B cell (primary cell): Measurements from ENCODE around the gene C9orf43. TPM values are rescaled to one million over a fixed set of nuclear protein-coding genes. Genes with fewer than 3 reads are reported as not detected.

Experiments
- ATAC-seq: fragments of 200-7000 bp; cut with Tn5 transposase; one replicate; pipeline ENCODE4 v1.10.0; 2021; ENCODE audit warnings: low read depth, mild to moderate bottlenecking, moderate number of reproducible peaks, moderate library complexity
- CTCF ChIA-PET: fragments of 350-600 bp; sonication (Branson Sonifier 250); formaldehyde crosslinking; loops from one replicate; lab custom pipeline; 2021; ENCODE audit warnings: antibody characterized with exemption, inconsistent platforms; lab: Charles Lee
- POLR2A ChIA-PET: fragments of 350-600 bp; sonication (Branson Sonifier 250); formaldehyde crosslinking; loops from one replicate; lab custom pipeline; 2021; ENCODE audit warnings: antibody characterized with exemption; lab: Charles Lee
- DNase-seq: peaks from one replicate; pipeline ENCODE4 v3.0.0; 2013
- H2AFZ ChIP-seq: 2 replicates; pipeline ENCODE4 v1.6.1; 2012; ENCODE audit warnings: mild to moderate bottlenecking, low read depth, low read length; ENCODE audit not compliant: insufficient read depth, poor library complexity, severe bottlenecking
- H3K27ac ChIP-seq, 2 donors: 1 replicate in 1 of 2; 2 replicates in 1 of 2; pipeline ENCODE4 v1.5.1; 2012 to 2013; ENCODE audit warnings: low read length in 2 of 2, mild to moderate bottlenecking in 2 of 2, moderate library complexity in 1 of 2
- H3K27me3 ChIP-seq, 4 experiments: fragments of 200-600 bp in 1 of 4; sonication (generic) in 1 of 4; replicated peaks in 1 of 4; 1 replicate in 2 of 4; 2 replicates in 2 of 4; pipeline versions ENCODE4 v1.6.1 to v1.7.0; 2013 to 2016; ENCODE audit warnings: low read length in 3 of 4, mild to moderate bottlenecking in 2 of 4, mixed read lengths in 1 of 4, moderate library complexity in 1 of 4; ENCODE audit not compliant: insufficient read depth in 4 of 4, control insufficient read depth in 3 of 4; ENCODE audit errors: control extremely low read depth in 1 of 4
- H3K36me3 ChIP-seq, 2 experiments: replicated peaks in 1 of 2; 1 replicate in 1 of 2; 2 replicates in 1 of 2; pipeline versions ENCODE4 v1.6.1 to v1.7.1; 2013; ENCODE audit warnings: low read length in 1 of 2; ENCODE audit not compliant: insufficient read depth in 2 of 2, control insufficient read depth in 1 of 2; ENCODE audit errors: control extremely low read depth in 1 of 2, extremely low read depth in 1 of 2
- H3K4me1 ChIP-seq, 2 donors: fragments of 200-600 bp in 1 of 2; sonication (generic) in 1 of 2; 1 replicate in 1 of 2; 2 replicates in 1 of 2; pipeline versions ENCODE4 v1.5.1 to v1.6.1; 2013 to 2017; ENCODE audit warnings: low read length in 2 of 2; ENCODE audit not compliant: control insufficient read depth in 2 of 2, insufficient read depth in 2 of 2
- H3K4me2 ChIP-seq: replicated peaks from 2 replicates; pipeline ENCODE3; 2012; ENCODE audit warnings: mild to moderate bottlenecking, low read depth, low read length; ENCODE audit not compliant: poor library complexity, severe bottlenecking
- H3K4me3 ChIP-seq, 5 experiments: fragments of 200-600 bp in 1 of 5; sonication (generic) in 1 of 5; 1 replicate in 3 of 5; 2 replicates in 2 of 5; pipeline versions ENCODE4 v1.5.1 to v1.7.0; 2011 to 2016; ENCODE audit warnings: low read length in 4 of 5, mild to moderate bottlenecking in 4 of 5, low read depth in 2 of 5, control low read depth in 1 of 5, moderate library complexity in 1 of 5; ENCODE audit not compliant: insufficient read depth in 1 of 5; ENCODE audit errors: control extremely low read depth in 1 of 5, extremely low read depth in 1 of 5
- H3K79me2 ChIP-seq: fragments of 200-600 bp; sonication (generic); one replicate; pipeline ENCODE4 v1.6.0; 2016; ENCODE audit warnings: low read length; ENCODE audit not compliant: control insufficient read depth, insufficient read depth
- H3K9ac ChIP-seq: fragments of 200-600 bp; sonication (generic); 2 replicates; pipeline ENCODE4 v1.6.1; 2017; ENCODE audit warnings: mild to moderate bottlenecking, low read length, moderate library complexity
- H3K9me3 ChIP-seq, 3 donors: one replicate each; pipeline versions ENCODE4 v1.6.1 to v1.7.1; 2013; ENCODE audit warnings: low read length in 2 of 3; ENCODE audit not compliant: control insufficient read depth in 2 of 3, insufficient read depth in 1 of 3; ENCODE audit errors: control extremely low read depth in 1 of 3
- H4K20me1 ChIP-seq: 2 replicates; pipeline ENCODE4 v1.6.0; 2012; ENCODE audit warnings: mild to moderate bottlenecking, low read length; ENCODE audit not compliant: insufficient read depth, control insufficient read depth, poor library complexity, severe bottlenecking
- H3K27ac Mint-ChIP-seq: one replicate; pipeline ENCODE4 v1.8.0; 2021; ENCODE audit warnings: mixed read lengths
- H3K27me3 Mint-ChIP-seq: one replicate; pipeline ENCODE4 v1.8.0; 2021; ENCODE audit warnings: mixed read lengths
- H3K4me1 Mint-ChIP-seq: one replicate; pipeline ENCODE4 v1.8.0; 2021; ENCODE audit warnings: mixed read lengths
- H3K4me3 Mint-ChIP-seq: one replicate; pipeline ENCODE4 v1.8.0; 2021; ENCODE audit warnings: mixed read lengths
- H3K9me3 Mint-ChIP-seq: one replicate; pipeline ENCODE4 v1.8.0; 2022; ENCODE audit warnings: mixed read lengths; ENCODE audit not compliant: insufficient read depth
- CTCF ChIP-seq: fragments of 200-600 bp; IDR thresholded peaks from one replicate; pipeline ENCODE4 v1.8.0; 2022; ENCODE audit warnings: antibody characterized with exemption, mild to moderate bottlenecking
- EZH2 ChIP-seq: IDR thresholded peaks from 2 replicates; pipeline ENCODE4 v1.6.1; 2012; ENCODE audit warnings: borderline replicate concordance, low read depth, mild to moderate bottlenecking, moderate library complexity, low read length; ENCODE audit not compliant: insufficient read depth, poor library complexity, severe bottlenecking
- WGBS: methylation state at CpG from one replicate; pipeline ENCODE4 v1.1.5; 2013; ENCODE audit warnings: missing lambda C conversion rate; ENCODE audit not compliant: insufficient coverage; 5-methylcytosine and 5-hydroxymethylcytosine counted together
- intact Hi-C: fragments of 100-400 bp; cut with micrococcal nuclease; formaldehyde crosslinking; loops from one replicate; pipeline ENCODE4 v1.10.0; 2022
- polyA plus RNA-seq: library from polyadenylated mRNA; depleted of rRNA; stranded (reverse); fragments of >200 nt; gene quantifications from 2 replicates; pipeline ENCODE4 v1.2.3, GENCODE V29; 2012
- total RNA-seq, 2 donors: library from RNA; stranded (reverse); fragments of 120-200 nt in 1 of 2; gene quantifications; 1 replicate in 1 of 2; 2 replicates in 1 of 2; pipeline versions ENCODE4 v1.2.3 to v1.2.4, GENCODE V29; 2013 to 2022

Gene C9orf43
- total and polyA plus RNA-seq, 2 donors (not counting 1 experiment from before 2014, with no cell fraction given) = 0.57 to 1.7 TPM

GRCh38 chr9:113391917-113392316, 18.6 kb upstream of the C9orf43 start:
- DNase-seq (no peak), ATAC-seq (no peak)
- H2AFZ ChIP-seq = no peak overlapping the region
- 100% methylated on average over 1 of the region's 7 CpGs for WGBS
- no peak overlapping the region for H3K4me3 Mint-ChIP-seq
- peaks cover 0 to 54% of the 10 kb centered on the region in 2 experiments for H3K36me3 ChIP-seq
- ChIA-PET CTCF (interaction anchor here (0.8 kb wide), 1 partner anchor 9 kb away, joined by 3 read pairs; the partner anchor contains the start of gene ALAD), POLR2A (interaction anchor here (0.7 kb wide), 1 partner anchor 8 kb away, joined by 3 read pairs; no protein-coding TSS in a partner anchor)
- intact Hi-C loops = no loop called here
- no peak overlapping the region for H3K9ac ChIP-seq
- H3K27ac Mint-ChIP-seq = no peak overlapping the region
- H3K4me1 ChIP-seq = no peaks in the 10 kb centered on the region
- no peak for TF ChIP-seq CTCF
- TF ChIP-seq EZH2 = no peak
- peaks cover 2% of the 10 kb centered on the region for H3K4me1 Mint-ChIP-seq
- no peaks in the 10 kb centered on the region for H3K9me3 ChIP-seq
- no peak overlapping the region for H3K4me3 ChIP-seq
- no peaks in the 10 kb centered on the region for H3K9me3 Mint-ChIP-seq
- no peak overlapping the region for H3K4me2 ChIP-seq
- H4K20me1 ChIP-seq = no peaks in the 10 kb centered on the region
- no peaks in the 10 kb centered on the region for H3K27me3 ChIP-seq
- H3K79me2 ChIP-seq = peaks cover 3% of the 10 kb centered on the region
- no peak overlapping the region for H3K27ac ChIP-seq
- H3K27me3 Mint-ChIP-seq = no peaks in the 10 kb centered on the region

- Histone ChIP-seq H3K4me1 (no peaks in the 10 kb centered on the region), H3K36me3 (peaks cover 0 to 40% of the 10 kb centered on the region in 2 experiments), H3K79me2 (peaks cover 3% of the 10 kb centered on the region), H3K9ac (no peak overlapping the region), H3K27me3 (no peaks in the 10 kb centered on the region), H2AFZ (no peak overlapping the region), H3K4me3 (no peak overlapping the region), H3K4me2 (no peak overlapping the region), H3K9me3 (no peaks in the 10 kb centered on the region), H4K20me1 (no peaks in the 10 kb centered on the region), H3K27ac (no peak overlapping the region)
- intact Hi-C loops = no loop called here
- ChIA-PET POLR2A (no interaction called here), CTCF (no interaction called here)
- no peak overlapping the region for H3K27ac Mint-ChIP-seq
- DNase-seq = no peak
- no peaks in the 10 kb centered on the region for H3K27me3 Mint-ChIP-seq
- 97% methylated on average over 4 of the region's 7 CpGs for WGBS
- TF ChIP-seq CTCF (no peak), EZH2 (no peak)
- ATAC-seq = no peak
- peaks cover 3% of the 10 kb centered on the region for H3K4me1 Mint-ChIP-seq
- no peaks in the 10 kb centered on the region for H3K9me3 Mint-ChIP-seq
- no peak overlapping the region for H3K4me3 Mint-ChIP-seq
These were observed 17.3 kb upstream of the C9orf43 start for GRCh38 chr9:113393281-113393680.
